Measurements from ENCODE around the gene FBXO11. TPM values are rescaled to one million over a fixed set of nuclear protein-coding genes. Genes with fewer than 3 reads are reported as not detected.

The FBXO11 gene
- total RNA-seq, 1 experiment from 2014 or later = 64.1 TPM

- Mint-ChIP-seq H3K27me3 (ENCODE audit: insufficient read depth, unreplicated experiment) (peaks cover 18% of the 10 kb centered on the region), H3K9me3 (ENCODE audit: unreplicated experiment) (no peaks in the 10 kb centered on the region), H3K27ac (ENCODE audit: low read depth, unreplicated experiment) (no peak overlapping the region), H3K4me3 (ENCODE audit: unreplicated experiment) (no peak overlapping the region), H3K36me3 (ENCODE audit: insufficient read depth, unreplicated experiment) (peaks cover 6% of the 10 kb centered on the region), H3K4me1 (ENCODE audit: insufficient read depth, unreplicated experiment) (no peaks in the 10 kb centered on the region)
- ChIA-PET CTCF (interaction anchor here (0.6 to 2.0 kb wide), 5 partner anchors 29 to 394 kb away, joined by 3 to 7 read pairs (median 3); no protein-coding TSS in a partner anchor), POLR2A (no interaction called here)
- intact Hi-C loops (cut with micrococcal nuclease) = no loop called here
- no peak for DNase-seq (ENCODE audit: unreplicated experiment)
- BruUV-seq (replicated peaks) = no TSS peak
- no peak for TF ChIP-seq CTCF (IDR thresholded peaks at IDR 0.05; ENCODE audit: unreplicated experiment)
These were observed 164.7 kb downstream of the FBXO11 start for GRCh38 chr2:47741637-47742036.

- Mint-ChIP-seq H3K36me3 (ENCODE audit: insufficient read depth, unreplicated experiment) (peaks cover 6% of the 10 kb centered on the region), H3K4me3 (ENCODE audit: unreplicated experiment) (no peak overlapping the region), H3K27me3 (ENCODE audit: insufficient read depth, unreplicated experiment) (peaks cover 18% of the 10 kb centered on the region), H3K27ac (ENCODE audit: low read depth, unreplicated experiment) (no peak overlapping the region), H3K4me1 (ENCODE audit: insufficient read depth, unreplicated experiment) (no peaks in the 10 kb centered on the region), H3K9me3 (ENCODE audit: unreplicated experiment) (no peaks in the 10 kb centered on the region)
- ChIA-PET POLR2A (no interaction called here), CTCF (interaction anchor here (0.6 to 2.0 kb wide), 5 partner anchors 9 to 393 kb away, joined by 3 to 7 read pairs (median 4); no protein-coding TSS in a partner anchor)
- no peak for DNase-seq (ENCODE audit: unreplicated experiment)
- intact Hi-C loops (cut with micrococcal nuclease) = no loop called here
- TF ChIP-seq CTCF (IDR thresholded peaks at IDR 0.05; ENCODE audit: unreplicated experiment) = no peak
- BruUV-seq (replicated peaks) = no TSS peak
These were observed 165.2 kb downstream of the FBXO11 start for GRCh38 chr2:47741101-47741500.

Other genes with a start within 250 kb of the FBXO11 start
- gene MSH6, start 123.4 kb downstream of the FBXO11 start, total RNA-seq (2022) = 40.3 and 45.3 TPM in 2 replicates

Measured in MCF 10A (cell line).